Measurements from ENCODE around the gene KYAT1.
"Not testable (repeated sequence)": the region's sequence is repeated elsewhere in the genome, so short reads cannot be mapped to it uniquely, and the experiment has no call there.

KYAT1 gene

DNA sequence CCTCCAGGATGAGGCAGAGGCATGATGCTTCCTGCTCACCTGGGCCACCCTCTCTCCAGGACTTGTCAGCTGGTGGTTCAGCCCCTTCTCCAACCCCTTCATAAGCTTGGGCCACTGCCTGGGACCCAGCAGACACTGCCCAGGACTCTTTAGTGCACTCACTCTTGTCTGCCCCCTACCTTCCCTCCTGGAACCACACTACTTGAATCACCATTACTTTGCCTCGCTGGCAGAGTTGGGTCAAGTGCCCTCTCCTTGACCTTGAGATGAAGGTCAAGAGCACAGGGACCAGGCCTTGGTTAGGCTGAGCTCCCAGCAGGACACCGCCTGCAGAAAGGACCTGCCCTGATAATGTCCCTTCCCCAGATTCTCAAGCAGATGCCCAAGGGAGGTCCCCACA lies 71.9 kb downstream of the KYAT1 start:
- no peak for DNase-seq

- DNase-seq = no peak
Measured at GRCh38 chr9:128809036-128809599, 72.6 kb downstream of the KYAT1 start.

GRCh38 chr9:128808543-128808942 lies 73.2 kb downstream of the KYAT1 start:
- no peak for DNase-seq

DNA sequence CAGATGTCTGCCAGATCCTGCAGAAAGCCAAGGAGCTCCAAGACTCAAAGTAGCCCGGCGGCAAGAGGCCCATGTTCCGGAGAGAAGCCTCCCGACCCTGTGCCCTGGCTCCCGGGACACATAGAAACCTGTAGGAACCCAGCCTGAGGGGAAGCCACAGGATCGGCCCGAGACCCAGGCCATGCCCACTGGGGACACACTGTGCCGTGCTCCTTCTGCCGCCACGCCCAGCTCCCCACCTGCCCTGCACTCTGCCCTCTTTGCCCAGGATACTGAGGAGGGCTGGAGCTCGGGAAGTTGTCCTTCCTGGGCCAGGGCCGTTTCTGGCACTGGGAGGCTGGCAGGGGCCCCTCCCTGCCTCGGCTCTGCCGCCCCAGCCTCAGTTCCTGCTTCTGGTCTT lies 73.9 kb downstream of the KYAT1 start:
- no peak for DNase-seq

DNA sequence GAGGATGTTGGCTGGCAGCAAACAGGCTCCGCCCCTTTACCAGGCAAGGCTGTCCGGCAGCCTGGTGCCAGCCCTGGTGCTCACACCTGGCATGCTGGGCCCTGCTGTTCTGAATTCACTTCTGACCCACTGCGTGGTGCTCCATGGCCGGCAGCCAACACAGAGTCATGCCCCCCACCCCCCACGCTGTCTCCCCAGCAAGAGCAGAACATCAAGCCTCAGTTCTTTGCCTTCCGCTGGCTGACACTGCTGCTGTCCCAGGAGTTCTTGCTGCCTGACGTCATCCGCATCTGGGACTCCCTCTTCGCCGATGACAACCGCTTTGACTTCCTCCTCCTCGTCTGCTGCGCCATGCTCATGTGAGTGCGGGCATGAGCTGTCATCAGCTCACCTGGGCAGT lies 76.1 kb downstream of the KYAT1 start:
- DNase-seq = no peak

- DNase-seq = no peak
Measured at GRCh38 chr9:128802482-128802881, 79.3 kb downstream of the KYAT1 start.

DNA sequence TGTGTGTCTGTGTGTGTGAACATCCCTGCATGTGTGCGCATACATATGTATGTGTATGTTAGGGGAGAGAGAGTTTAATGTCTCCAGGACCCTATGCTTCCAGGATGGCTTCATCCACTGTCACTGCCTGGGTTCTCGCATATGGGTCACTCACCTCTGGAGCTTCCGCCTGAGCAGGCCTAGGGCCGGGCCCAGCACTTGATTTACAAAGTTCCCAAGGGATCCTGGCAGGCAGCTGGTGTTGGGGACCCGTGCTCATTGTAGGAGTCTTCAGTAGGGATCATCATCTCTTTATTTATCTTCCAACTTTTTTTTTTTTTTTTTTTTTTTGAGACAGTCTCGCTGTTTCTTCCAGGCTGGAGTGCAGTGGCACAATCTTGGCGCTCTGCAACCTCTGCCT lies 81.7 kb downstream of the KYAT1 start:
- DNase-seq = no peak

GRCh38 chr9:128798896-128799295 lies 82.9 kb downstream of the KYAT1 start:
- no peak for DNase-seq

DNA sequence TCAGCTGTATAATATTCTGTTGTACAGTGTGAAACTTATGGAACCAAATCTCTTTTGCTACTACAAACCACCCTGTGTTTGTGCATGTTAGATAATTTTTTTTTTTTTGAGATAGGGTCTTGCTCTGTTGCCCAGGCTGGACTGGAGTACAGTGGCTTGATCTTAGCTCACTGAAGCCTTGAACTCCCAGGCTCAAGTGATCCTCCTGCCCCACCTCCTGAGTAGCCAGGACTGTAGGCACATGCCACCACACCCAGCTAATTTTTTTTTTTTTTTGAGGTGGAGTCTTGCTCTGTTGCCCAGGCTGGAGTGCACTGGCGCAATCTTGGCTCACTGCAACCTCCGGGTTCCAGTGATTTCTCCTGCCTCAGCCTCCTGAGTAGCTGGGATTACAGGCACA lies 86.8 kb downstream of the KYAT1 start:
- DNase-seq = not testable (repeated sequence)

DNA sequence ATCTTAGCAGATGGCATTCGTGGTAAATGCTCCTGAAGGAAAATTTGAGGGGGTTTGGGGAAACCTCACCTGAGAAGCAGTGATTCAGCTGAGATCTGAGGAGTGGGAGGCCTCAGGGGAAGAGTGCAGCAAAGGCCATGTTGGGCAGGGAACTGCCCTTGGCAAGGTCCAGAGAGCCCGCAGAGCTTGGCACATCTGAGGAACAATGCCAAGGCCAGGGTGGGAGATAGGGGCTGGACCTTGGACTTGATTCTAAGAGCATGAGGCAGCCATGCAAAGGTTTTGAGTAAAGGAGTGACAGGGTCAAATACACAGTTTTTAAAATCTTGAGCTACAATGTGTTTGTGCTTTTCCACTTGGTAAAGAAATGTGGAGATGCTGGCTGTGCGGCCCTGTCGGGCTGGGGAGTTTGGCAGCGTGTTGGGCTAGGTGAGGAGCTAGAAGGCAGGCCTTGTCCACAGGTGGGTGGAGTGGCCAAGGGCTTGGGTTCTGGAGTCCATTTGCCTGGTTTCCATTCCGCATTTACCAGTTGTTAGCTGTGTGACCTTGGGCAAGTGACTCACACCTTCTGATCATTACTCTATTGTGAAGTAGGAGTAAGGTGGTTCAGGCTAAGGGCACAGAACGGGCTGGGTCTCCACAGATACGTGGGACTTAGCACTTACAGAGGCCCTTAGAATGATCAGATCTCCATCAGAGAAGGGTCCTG lies 88.6 kb downstream of the KYAT1 start:
- DNase-seq = no peak

- DNase-seq = no peak
Measured at GRCh38 chr9:128792134-128792533, 89.6 kb downstream of the KYAT1 start.

- no peak for DNase-seq
Measured at GRCh38 chr9:128790536-128790935, 91.2 kb downstream of the KYAT1 start.

DNA sequence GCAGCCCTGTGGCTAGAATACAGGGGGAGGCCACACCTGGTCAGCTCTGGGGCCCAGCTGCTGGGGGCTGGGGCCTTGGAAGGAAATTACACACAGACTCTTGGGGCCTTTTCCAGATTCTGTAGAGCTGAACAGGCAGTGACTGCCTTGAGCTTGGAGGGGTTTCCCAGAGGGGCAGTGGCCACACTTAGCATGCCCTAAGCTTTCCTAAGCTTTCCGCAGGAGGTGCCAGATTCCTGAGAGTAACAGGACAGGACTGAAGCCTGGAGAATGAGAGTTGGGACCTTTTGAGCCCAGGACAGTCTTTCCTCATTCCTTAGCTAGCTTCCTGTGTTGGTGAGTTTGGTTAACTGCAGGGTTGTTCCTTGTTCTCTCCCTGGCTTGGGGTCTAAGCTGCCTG lies 93.3 kb downstream of the KYAT1 start:
- DNase-seq = no peak

DNA sequence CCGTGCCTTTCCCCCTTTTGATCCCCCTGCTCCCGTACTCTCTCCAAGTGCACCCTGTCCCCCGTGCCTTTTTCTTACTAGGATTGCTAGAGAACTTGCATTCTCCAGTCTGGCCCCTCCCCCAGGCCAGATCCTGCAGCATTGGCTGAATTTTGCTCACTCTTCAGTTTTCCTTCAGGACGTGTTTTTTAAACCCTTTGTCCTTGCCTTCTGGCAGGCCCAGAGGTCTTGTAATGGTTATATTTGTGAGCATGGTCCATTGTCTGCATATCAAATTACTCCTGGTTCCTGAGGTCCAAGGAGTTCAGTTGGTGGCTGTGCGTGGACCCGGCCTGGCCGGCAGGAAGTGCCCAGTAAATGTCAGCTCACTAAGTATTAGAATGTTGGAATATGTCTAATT lies 94.1 kb downstream of the KYAT1 start:
- no peak for DNase-seq

- peak; percentile 95 for DNase-seq
Measured at GRCh38 chr9:128786681-128787601, 94.8 kb downstream of the KYAT1 start, which contains the start of gene TBC1D13. Gene TBC1D13, plus strand, starts transcription at chr9:128787253. Its CDS starts 101 bp downstream, at chr9:128787354.

DNA sequence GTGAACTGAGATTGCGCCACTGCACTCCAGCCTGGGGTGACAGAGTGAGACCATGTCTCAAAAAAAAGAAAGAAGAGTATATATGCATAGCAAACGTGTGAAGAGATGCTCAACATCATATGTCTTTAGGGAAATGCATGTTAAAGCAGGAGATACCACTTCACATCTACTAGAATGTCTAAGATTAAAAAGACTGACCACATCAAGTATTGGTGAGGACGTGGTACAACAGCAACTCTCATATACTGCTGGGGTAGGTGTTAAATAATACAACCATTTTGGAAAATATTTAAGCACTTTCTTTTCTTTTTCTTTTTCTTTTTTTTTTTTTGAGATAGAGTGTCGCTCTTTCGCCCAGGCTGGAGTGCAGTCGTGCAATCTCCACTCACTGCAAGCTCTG lies 96.3 kb downstream of the KYAT1 start:
- no peak for DNase-seq

All from activated effector memory CD4-positive, alpha-beta T cell treated with anti-CD3 and anti-CD28 coated beads, Interleukin-2, amount 50 U/mL, for 16 hours (primary cell).